GM12892 (cell line): ENCODE measurements around the gene SERPINA6.
"Not testable (repeated sequence)": the region's sequence is repeated elsewhere in the genome, so short reads cannot be mapped to it uniquely, and the experiment has no call there.

Experiments used
- DNase-seq: peaks from one replicate; pipeline ENCODE4 v3.0.0; 2011; ENCODE audit not compliant: insufficient read length
- FAIRE-seq: peaks from 2 replicates; lab custom pipeline; 2011; peaks lifted over from hg19 to GRCh38; lab: Jason Lieb, UNC
- POLR2A ChIP-seq: IDR thresholded peaks from 2 replicates; pipeline ENCODE4 v1.6.1; 2011; ENCODE audit warnings: low read depth, low read length, control low read depth
- POLR2AphosphoS5 ChIP-seq: IDR thresholded peaks from 2 replicates; pipeline ENCODE4 v1.6.1; 2011; ENCODE audit warnings: low read depth, low read length, control low read depth
- TAF1 ChIP-seq: IDR thresholded peaks from 2 replicates; pipeline ENCODE4 v1.6.1; 2011; ENCODE audit warnings: low read depth, mild to moderate bottlenecking, control low read depth, low read length, borderline replicate concordance

Gene SERPINA6

DNA sequence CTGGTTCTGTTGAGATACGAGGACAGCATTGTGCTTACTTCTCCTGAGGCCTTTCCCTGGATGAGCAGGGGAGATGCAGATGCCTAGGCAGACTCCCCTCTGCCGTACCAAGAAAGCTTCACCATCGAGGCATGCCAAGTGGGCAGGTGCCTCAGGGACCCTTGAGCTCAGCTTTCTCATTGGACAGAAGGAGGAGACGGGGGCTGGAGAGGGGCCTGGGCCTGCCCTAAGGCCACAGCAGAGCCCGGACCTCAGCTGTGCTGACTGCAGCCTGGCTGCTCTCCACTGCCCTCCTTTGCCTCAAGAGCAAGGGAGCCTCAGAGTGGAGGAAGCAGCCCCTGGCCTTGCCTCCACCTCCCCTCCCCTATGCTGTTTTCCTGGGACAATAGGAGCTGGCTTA lies 41.8 kb upstream of the SERPINA6 start:
- no peak for TF ChIP-seq POLR2AphosphoS5
- TF ChIP-seq TAF1: no peak
- TF ChIP-seq POLR2A: no peak
- FAIRE-seq (no peak), DNase-seq (no peak)

DNA sequence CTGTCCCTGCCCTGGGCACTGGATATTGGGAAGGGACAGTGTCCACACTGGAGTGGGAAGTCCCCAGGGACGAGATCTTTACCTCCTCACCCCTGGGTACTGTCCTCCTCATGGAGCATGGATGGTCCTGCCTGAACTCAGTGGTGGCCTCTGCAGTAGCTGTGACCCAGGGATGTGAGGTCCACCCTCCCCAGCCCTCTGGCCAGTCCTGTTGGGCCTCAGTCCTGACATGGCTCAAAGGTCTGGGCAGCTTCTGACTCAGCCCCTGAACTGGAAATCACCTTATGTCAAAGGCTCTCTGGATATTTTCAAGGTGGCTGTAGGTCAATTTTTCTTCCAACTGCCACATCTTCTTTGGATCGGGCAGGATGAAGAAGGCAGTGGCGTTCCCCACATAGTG lies 40.9 kb upstream of the SERPINA6 start:
- no peak for TF ChIP-seq TAF1
- TF ChIP-seq POLR2A: no peak
- no peak for TF ChIP-seq POLR2AphosphoS5
- peak; percentile 38 for FAIRE-seq
- DNase-seq: no peak

DNA sequence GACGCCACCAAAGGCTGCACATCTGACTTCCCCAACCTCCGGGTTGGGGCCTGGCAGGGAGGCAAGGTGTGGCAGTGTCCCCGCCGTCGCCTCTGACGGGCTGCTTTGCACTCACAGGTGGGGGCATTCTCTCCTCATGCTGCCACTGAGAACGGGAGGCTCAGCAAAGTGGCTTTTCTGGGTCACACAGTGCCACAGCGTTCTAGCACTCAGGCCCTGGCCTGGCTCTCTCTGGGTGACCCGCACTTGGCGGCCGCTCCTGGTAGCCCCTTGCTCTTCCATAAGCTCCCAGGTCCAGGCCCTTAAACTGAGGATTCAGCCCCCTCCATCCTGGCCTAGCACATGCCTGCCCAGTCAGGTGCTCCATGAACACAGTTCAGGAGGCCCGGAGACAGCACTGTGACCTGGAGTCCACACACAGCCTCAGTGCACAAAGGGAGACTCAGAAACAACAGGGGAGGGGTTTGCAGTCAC lies 40.1 kb upstream of the SERPINA6 start:
- TF ChIP-seq TAF1: no peak
- TF ChIP-seq POLR2A: no peak
- no peak for TF ChIP-seq POLR2AphosphoS5
- FAIRE-seq (no peak), DNase-seq (no peak)

DNA sequence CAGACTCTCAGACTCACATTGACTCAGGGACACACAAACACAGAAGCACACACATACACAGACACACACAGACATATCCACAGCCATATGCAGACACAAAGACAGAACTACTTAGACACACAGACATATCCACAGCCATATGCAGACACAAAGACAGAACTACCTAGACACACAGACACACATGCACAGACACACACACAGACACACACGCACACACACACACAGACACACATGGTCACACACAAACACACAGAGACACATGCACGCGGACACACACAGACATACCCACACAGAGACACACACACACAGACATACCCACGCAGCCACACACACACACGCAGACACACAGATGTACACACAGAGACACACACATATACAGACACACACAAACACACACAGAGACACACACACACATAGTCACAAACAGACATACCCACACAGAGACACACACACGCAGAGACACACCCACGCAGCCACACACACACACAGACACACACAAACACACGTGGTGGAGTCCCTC lies 39.5 kb upstream of the SERPINA6 start:
- TF ChIP-seq POLR2AphosphoS5 (no peak), TAF1 (no peak), POLR2A (no peak)
- no peak for DNase-seq
- FAIRE-seq: peak; percentile 57

DNA sequence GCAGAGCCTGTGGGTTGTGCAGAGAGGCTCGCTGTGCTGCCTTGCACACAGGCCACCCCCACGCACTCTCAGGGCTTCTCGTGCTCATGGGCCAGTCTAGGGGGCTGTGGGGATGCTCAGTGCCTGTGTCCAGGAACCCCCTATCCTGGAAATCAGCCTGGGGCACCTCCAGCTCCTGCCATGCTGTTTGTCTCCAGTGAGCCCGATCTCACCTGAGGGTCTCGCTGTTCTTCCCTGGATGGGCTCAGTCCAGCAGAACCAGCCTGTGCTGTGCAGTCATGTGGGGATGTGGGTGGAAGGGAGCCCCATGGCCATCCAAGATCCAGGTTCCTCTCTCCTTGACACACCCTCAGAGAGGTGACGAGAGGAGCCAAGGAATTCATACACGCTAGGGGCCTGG lies 38.5 kb upstream of the SERPINA6 start:
- no peak for TF ChIP-seq TAF1
- TF ChIP-seq POLR2AphosphoS5: no peak
- no peak for TF ChIP-seq POLR2A
- DNase-seq: no peak
- no peak for FAIRE-seq

DNA sequence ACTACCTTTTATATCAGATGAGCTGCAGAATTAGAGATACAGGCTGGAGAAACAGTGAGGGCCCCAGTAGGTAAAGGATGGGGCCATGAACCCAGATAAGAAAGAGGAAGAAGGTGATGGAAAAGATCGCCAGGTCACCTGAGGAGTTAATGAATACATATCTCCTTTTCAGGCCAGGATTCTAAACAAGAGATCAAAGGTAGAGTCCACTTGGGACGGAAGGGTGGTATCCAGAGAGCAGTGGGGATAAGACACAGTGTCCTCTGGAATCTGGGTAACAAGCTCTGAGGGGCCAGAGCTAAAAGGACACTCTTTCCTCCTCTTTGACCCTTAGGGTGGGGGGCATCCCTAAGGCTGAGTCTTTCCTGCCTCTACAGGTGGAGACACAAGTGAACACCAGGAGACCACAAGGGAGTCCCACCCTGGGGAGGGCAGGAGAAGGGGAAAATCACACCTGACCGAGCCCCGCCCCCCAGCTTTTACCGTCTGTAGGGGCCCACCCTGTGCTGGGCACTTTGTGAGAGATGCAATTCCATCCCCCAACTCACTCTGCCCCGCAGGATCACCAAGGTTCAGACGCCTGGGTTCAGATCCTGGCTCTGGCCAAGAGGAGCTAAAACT lies 37.9 kb upstream of the SERPINA6 start:
- no peak for DNase-seq
- FAIRE-seq: no peak
- TF ChIP-seq TAF1 (no peak), POLR2AphosphoS5 (no peak), POLR2A (no peak)

DNA sequence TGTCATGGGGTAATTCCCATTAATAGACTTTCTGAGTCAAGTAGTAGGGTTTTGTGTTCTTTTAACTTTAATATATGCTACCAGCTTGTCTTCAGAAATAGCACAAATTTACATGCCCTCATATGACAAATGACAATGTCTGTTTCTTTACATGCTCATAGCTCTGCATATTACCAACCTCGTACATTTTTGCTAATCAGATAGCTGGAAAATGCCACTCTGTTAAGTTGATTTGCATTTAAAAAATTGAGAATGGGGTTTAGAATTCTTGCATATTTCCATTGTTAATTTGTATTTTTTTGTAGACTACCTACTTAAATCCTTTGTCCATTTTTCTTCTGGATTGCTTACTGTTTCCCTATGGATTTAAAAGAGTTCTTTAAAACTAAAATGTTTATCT lies 34.0 kb upstream of the SERPINA6 start:
- no peak for FAIRE-seq
- no peak for TF ChIP-seq POLR2A
- TF ChIP-seq POLR2AphosphoS5: no peak
- no peak for DNase-seq

DNA sequence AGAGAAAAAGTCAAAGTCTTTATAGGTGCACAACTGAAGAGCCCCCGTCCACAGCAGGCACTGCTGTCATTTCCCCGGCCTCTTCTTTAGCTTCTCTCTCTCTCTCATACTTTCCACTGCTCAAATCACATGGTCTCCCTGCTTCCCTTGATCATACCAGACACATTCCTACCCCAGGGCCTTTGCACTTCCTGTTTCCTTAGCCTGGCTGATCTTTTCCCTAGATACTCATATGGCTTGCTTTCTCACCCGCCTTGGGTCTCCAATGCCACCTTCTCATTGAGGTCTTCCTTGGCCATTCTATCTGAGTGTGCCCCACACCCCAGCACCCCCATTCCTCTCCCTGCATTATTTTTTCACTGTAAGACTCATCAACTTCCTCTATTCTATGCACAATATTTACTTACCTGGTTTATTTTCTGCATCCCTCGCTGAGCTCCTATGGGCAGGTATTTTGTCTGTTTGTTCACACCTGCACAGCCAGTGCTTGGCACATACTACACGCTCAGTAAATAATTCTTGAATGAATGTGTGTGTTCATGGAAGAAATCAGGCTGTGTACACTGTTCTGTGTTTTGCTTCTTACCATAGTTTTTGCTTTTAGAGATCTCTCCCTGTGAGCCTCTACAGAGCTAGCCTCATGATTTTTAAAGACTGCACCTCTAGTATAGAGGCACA lies 33.4 kb upstream of the SERPINA6 start:
- no peak for FAIRE-seq
- TF ChIP-seq TAF1 (no peak), POLR2A (no peak), POLR2AphosphoS5 (no peak)
- DNase-seq: no peak

DNA sequence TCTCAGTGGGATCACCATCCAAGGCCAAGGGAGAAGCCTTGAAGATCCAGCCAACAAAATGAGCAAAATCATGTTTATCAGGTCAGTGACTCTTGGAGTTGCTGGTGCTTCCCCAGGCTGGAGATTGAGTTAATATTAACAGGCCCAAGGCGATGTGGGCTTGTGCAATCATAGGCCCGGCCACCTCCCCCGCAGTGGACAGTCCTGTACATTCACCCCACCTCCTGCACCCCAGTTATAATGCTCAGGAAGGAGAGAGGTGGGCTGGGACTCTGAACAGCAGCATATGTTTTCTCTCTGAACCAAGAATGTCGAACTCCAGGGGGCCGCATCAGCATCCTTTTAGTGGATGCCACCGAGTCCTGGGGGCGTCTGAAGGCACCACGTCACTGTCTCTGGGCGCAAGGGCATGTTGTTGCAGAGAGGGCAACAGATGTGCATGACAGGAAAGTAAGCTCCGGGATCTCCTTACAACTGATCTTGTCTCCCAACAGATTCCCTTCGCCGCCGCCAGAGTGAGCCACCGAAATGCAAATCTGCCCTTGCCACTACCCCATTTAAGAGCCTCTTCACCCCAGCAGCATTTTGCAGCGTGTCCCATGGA lies 32.2 kb upstream of the SERPINA6 start:
- no peak for FAIRE-seq
- DNase-seq: no peak
- no peak for TF ChIP-seq POLR2A
- no peak for TF ChIP-seq POLR2AphosphoS5
- no peak for TF ChIP-seq TAF1

DNA sequence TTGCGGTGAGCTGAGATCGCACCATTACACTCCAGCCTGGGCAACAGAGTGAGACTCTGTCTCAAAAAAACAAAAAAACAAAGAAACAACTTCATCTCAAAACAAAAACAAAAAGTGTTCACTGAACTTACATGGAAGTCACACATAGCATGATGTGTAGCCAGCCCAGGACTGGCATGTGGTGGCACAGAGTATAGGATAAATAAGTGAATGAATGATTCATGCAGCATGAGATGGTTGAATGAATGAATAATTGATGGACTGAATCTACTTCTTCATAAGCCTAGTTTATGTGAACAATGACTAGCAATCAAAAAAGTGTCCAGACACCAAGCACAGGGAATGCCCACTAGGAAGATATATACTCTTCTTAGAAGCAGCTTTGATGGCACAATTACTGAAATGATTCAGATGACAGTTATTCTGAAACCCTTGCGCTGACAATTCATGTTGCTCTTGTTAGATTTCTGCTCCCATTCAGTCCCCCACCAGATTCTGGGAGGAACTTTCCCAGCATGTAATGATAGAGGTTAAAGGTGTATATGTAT lies 31.6 kb upstream of the SERPINA6 start:
- no peak for TF ChIP-seq TAF1
- no peak for TF ChIP-seq POLR2A
- no peak for TF ChIP-seq POLR2AphosphoS5
- no peak for FAIRE-seq
- no peak for DNase-seq

DNA sequence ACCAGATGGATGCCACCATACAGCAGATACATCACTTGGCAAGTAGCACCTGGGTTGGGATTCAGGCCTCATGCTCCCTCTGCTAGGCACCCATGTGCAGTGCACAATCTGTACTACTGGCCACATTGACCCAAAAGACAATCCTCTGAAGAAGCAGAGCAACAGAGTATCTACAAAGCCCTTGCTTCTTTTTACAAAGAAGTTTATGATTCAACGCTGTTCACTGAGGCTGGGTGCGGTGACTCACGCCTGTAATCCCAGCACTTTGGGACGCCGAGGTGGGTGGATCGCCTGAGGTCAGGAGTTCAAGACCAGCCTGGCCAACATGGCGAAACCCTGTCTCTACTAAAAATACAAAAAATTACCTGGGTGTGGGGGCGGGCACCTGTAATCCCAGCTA lies 31.1 kb upstream of the SERPINA6 start:
- not testable (repeated sequence) for FAIRE-seq

DNA sequence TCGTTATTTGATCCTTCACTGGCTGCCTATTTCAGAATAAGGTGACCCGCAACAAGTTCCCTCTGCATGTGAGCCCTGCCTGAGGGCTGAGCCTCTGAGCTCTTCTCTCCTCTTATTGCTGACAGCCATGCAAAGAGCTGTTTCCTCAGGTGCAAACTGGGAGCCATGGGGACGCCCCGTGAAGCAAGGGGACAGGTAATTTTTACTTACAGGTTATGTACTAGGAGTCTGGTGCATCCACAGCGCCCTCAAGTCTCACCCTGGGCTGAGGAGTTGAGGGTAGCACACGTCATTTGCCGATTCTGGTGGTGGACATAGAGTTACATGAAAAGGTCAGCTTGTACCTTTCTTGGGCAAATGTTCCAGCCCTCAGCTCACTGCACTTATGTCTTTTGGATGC lies 26.1 kb upstream of the SERPINA6 start:
- FAIRE-seq (no peak), DNase-seq (no peak)
- TF ChIP-seq TAF1: no peak
- TF ChIP-seq POLR2AphosphoS5: no peak
- TF ChIP-seq POLR2A: no peak

More for the DNA sequence above, 31.1 kb upstream of the SERPINA6 start:
- DNase-seq: not testable (repeated sequence)
